Activated CD8-positive, alpha-beta T cell treated with anti-CD3 and anti-CD28 coated beads, Interleukin-2, amount 10 ng/mL, durations not matched to agents 7 days and 5 days (primary cell): ENCODE results near the gene IFITM2. TPM values are rescaled to one million over a fixed set of nuclear protein-coding genes. Genes with fewer than 3 reads are reported as not detected.
A peak's percentile ranks its signal among the peaks of the same experiment; 100 is the strongest.
"Not testable (repeated sequence)": the region's sequence is repeated elsewhere in the genome, so short reads cannot be mapped to it uniquely, and the experiment has no call there.

Experiments
- ATAC-seq: fragments of 150-1000 bp; cut with Tn5 transposase; one replicate; pipeline ENCODE4 v1.10.0; 2021; ENCODE audit warnings: moderate library complexity
- CTCF ChIA-PET: fragments of 350-600 bp; sonication (Branson Sonifier 250); formaldehyde crosslinking; loops from one replicate; lab custom pipeline; 2021; ENCODE audit warnings: antibody characterized with exemption; lab: Charles Lee
- POLR2A ChIA-PET: fragments of 350-600 bp; sonication (Branson Sonifier 250); formaldehyde crosslinking; loops from one replicate; lab custom pipeline; 2021; ENCODE audit warnings: antibody characterized with exemption; lab: Charles Lee
- DNase-seq: peaks from one replicate; pipeline ENCODE4 v3.0.0-alpha.2; 2020
- H3K27ac Mint-ChIP-seq: one replicate; pipeline ENCODE4 v1.8.0; 2021; ENCODE audit warnings: mild to moderate bottlenecking, mixed read lengths
- H3K27me3 Mint-ChIP-seq: one replicate; pipeline ENCODE4 v1.8.0; 2021; ENCODE audit warnings: low read depth, mixed read lengths
- H3K36me3 Mint-ChIP-seq: one replicate; pipeline ENCODE4 v1.8.0; 2021; ENCODE audit warnings: low read depth, mixed read lengths
- H3K4me1 Mint-ChIP-seq: one replicate; pipeline ENCODE4 v1.8.0; 2021; ENCODE audit warnings: low read depth, mixed read lengths
- H3K4me3 Mint-ChIP-seq: one replicate; pipeline ENCODE4 v1.8.0; 2021; ENCODE audit warnings: mild to moderate bottlenecking, mixed read lengths
- H3K9me3 Mint-ChIP-seq: one replicate; pipeline ENCODE4 v1.8.0; 2022; ENCODE audit warnings: mixed read lengths; ENCODE audit not compliant: insufficient read depth
- total RNA-seq, 2 experiments: library from RNA; stranded (reverse); gene quantifications; one replicate each; pipeline ENCODE4 v1.2.3, GENCODE V29; 2021

Gene IFITM2
- total RNA-seq, 2 experiments from 2014 or later, result 2,197 to 2,304 TPM

- Mint-ChIP-seq H3K4me1 (peaks cover 75% of the 10 kb centered on the region), H3K36me3 (peaks cover 8% of the 10 kb centered on the region), H3K27me3 (peaks cover 9% of the 10 kb centered on the region), H3K9me3 (no peaks in the 10 kb centered on the region), H3K4me3 (no peak overlapping the region), H3K27ac (no peak overlapping the region)
- DNase-seq (no peak), ATAC-seq (no peak)
- ChIA-PET CTCF (no interaction called here), POLR2A (interaction anchor here (0.6 to 5.1 kb wide), 2 partner anchors 13 to 66 kb away, joined by 3 to 60 read pairs; partner anchors contain the start of gene IFITM1)
Observed at GRCh38 chr11:303363-303762, 4.3 kb upstream of the IFITM2 start.

GRCh38 chr11:304061-304506 is 3.5 kb upstream of the IFITM2 start:
- POLR2A ChIA-PET, result interaction anchor here (0.6 to 5.1 kb wide), 3 partner anchors 12 to 67 kb away, joined by 3 to 60 read pairs (median 8); partner anchors contain the start of gene IFITM1
- H3K9me3 Mint-ChIP-seq, result no peaks in the 10 kb centered on the region
- ATAC-seq (no peak), DNase-seq (no peak)
- CTCF ChIA-PET, result interaction anchor here (0.7 to 4.5 kb wide), 15 partner anchors 12 to 418 kb away, joined by 3 to 49 read pairs (median 5); partner anchors contain the start of genes BET1L, NLRP6, PTDSS2 and RIC8A
- peaks cover 9% of the 10 kb centered on the region for H3K27me3 Mint-ChIP-seq
- H3K36me3 Mint-ChIP-seq, result peaks cover 16% of the 10 kb centered on the region
- no peak overlapping the region for H3K4me3 Mint-ChIP-seq
- H3K27ac Mint-ChIP-seq, result no peak overlapping the region
- H3K4me1 Mint-ChIP-seq, result peaks cover 68% of the 10 kb centered on the region

GRCh38 chr11:304915-305843 is 2.4 kb upstream of the IFITM2 start:
- Mint-ChIP-seq H3K27me3 (peaks cover 9% of the 10 kb centered on the region), H3K4me1 (peaks cover 63% of the 10 kb centered on the region), H3K4me3 (peak overlapping the region; percentile 6), H3K27ac (peak overlapping the region; percentile 11), H3K9me3 (no peaks in the 10 kb centered on the region), H3K36me3 (peaks cover 25% of the 10 kb centered on the region)
- DNase-seq (peak; percentile 82), ATAC-seq (no peak)
- ChIA-PET CTCF (interaction anchor here (0.7 to 4.5 kb wide), 36 partner anchors 11 to 417 kb away, joined by 3 to 49 read pairs (median 5); partner anchors contain the start of genes BET1L, NLRP6, PGGHG and PTDSS2), POLR2A (interaction anchor here (0.7 to 5.1 kb wide), 6 partner anchors 11 to 101 kb away, joined by 3 to 60 read pairs (median 4); partner anchors contain the start of gene IFITM1)

GRCh38 chr11:305844-306211 is 1.8 kb upstream of the IFITM2 start:
- DNase-seq (no peak), ATAC-seq (no peak)
- Mint-ChIP-seq H3K27me3 (peaks cover 6% of the 10 kb centered on the region), H3K27ac (peak overlapping the region; percentile 24), H3K9me3 (no peaks in the 10 kb centered on the region), H3K4me3 (peak overlapping the region; percentile 6), H3K36me3 (peaks cover 25% of the 10 kb centered on the region), H3K4me1 (peaks cover 57% of the 10 kb centered on the region)
- ChIA-PET POLR2A (interaction anchor here (0.9 to 5.1 kb wide), 6 partner anchors 10 to 101 kb away, joined by 3 to 60 read pairs (median 6); partner anchors contain the start of gene IFITM1), CTCF (interaction anchor here (0.7 to 4.5 kb wide), 26 partner anchors 10 to 213 kb away, joined by 3 to 49 read pairs (median 6); partner anchors contain the start of genes BET1L, NLRP6, PGGHG and PTDSS2)

GRCh38 chr11:306645-307371 is 808 bp upstream of the IFITM2 start:
- H3K27ac Mint-ChIP-seq, result peak overlapping the region; percentile 99
- DNase-seq (no peak), ATAC-seq (no peak)
- POLR2A ChIA-PET, result interaction anchor here (0.7 to 5.1 kb wide), 8 partner anchors 8 to 56 kb away, joined by 3 to 60 read pairs (median 6); partner anchors contain the start of genes IFITM1 and IFITM5
- H3K4me1 Mint-ChIP-seq, result peaks cover 52% of the 10 kb centered on the region
- peaks cover 28% of the 10 kb centered on the region for H3K36me3 Mint-ChIP-seq
- H3K4me3 Mint-ChIP-seq, result peak overlapping the region; percentile 98
- H3K27me3 Mint-ChIP-seq, result no peaks in the 10 kb centered on the region
- CTCF ChIA-PET, result interaction anchor here (0.8 to 4.5 kb wide), 11 partner anchors 9 to 212 kb away, joined by 3 to 49 read pairs (median 8); partner anchors contain the start of genes PGGHG and PTDSS2
- no peaks in the 10 kb centered on the region for H3K9me3 Mint-ChIP-seq

- ATAC-seq (peak; percentile 10), DNase-seq (peak; percentile 59)
- not testable (repeated sequence) for H3K27me3 Mint-ChIP-seq, H3K9me3 Mint-ChIP-seq
- POLR2A ChIA-PET, result interaction anchor here (0.8 to 2.0 kb wide), 16 partner anchors 8 to 102 kb away, joined by 3 to 34 read pairs (median 4); partner anchors contain the start of genes BET1L, PGGHG, PSMD13 and RIC8A
- peak overlapping the region; percentile 99 for H3K27ac Mint-ChIP-seq
- H3K36me3 Mint-ChIP-seq, result peaks cover 41% of the 10 kb centered on the region
- CTCF ChIA-PET, result interaction anchor here (0.6 to 1.8 kb wide), 10 partner anchors 8 to 140 kb away, joined by 3 to 11 read pairs (median 4); partner anchors contain the start of gene NLRP6
- H3K4me3 Mint-ChIP-seq, result peak overlapping the region; percentile 98
- peaks cover 46% of the 10 kb centered on the region for H3K4me1 Mint-ChIP-seq
Observed at GRCh38 chr11:308740-309665, 1.4 kb downstream of the IFITM2 start.

- ChIA-PET CTCF (interaction anchor here (0.6 to 1.8 kb wide), 9 partner anchors 19 to 139 kb away, joined by 3 to 11 read pairs (median 4); partner anchors contain the start of gene NLRP6), POLR2A (interaction anchor here (0.8 to 2.0 kb wide), 9 partner anchors 7 to 103 kb away, joined by 3 to 34 read pairs (median 6); partner anchors contain the start of genes BET1L, PGGHG and RIC8A)
- peak overlapping the region; percentile 99 for H3K27ac Mint-ChIP-seq
- not testable (repeated sequence) for H3K27me3 Mint-ChIP-seq, ATAC-seq, H3K9me3 Mint-ChIP-seq, DNase-seq
- H3K36me3 Mint-ChIP-seq, result peaks cover 51% of the 10 kb centered on the region
- peaks cover 41% of the 10 kb centered on the region for H3K4me1 Mint-ChIP-seq
- peak overlapping the region; percentile 98 for H3K4me3 Mint-ChIP-seq
Observed at GRCh38 chr11:309979-310572, 2.5 kb downstream of the IFITM2 start.

GRCh38 chr11:311013-311748 is 3.6 kb downstream of the IFITM2 start:
- H3K27me3 Mint-ChIP-seq, DNase-seq, H3K9me3 Mint-ChIP-seq: not testable (repeated sequence)
- ATAC-seq, result peak; percentile 5
- ChIA-PET CTCF (interaction anchor here (1.3 to 2.1 kb wide), 6 partner anchors 21 to 208 kb away, joined by 4 to 10 read pairs (median 6); no protein-coding TSS in a partner anchor), POLR2A (interaction anchor here (1.2 to 3.3 kb wide), 12 partner anchors 11 to 195 kb away, joined by 4 to 36 read pairs (median 11); partner anchors contain the start of genes BET1L, IFITM5, PGGHG and RIC8A)
- peak overlapping the region; percentile 99 for H3K27ac Mint-ChIP-seq
- H3K36me3 Mint-ChIP-seq, result peaks cover 61% of the 10 kb centered on the region
- peaks cover 30% of the 10 kb centered on the region for H3K4me1 Mint-ChIP-seq
- peak overlapping the region; percentile 87 for H3K4me3 Mint-ChIP-seq
